ENCODE data around the gene NCBP2L.
A peak's percentile ranks its signal among the peaks of the same experiment; 100 is the strongest.

The NCBP2L gene

DNA sequence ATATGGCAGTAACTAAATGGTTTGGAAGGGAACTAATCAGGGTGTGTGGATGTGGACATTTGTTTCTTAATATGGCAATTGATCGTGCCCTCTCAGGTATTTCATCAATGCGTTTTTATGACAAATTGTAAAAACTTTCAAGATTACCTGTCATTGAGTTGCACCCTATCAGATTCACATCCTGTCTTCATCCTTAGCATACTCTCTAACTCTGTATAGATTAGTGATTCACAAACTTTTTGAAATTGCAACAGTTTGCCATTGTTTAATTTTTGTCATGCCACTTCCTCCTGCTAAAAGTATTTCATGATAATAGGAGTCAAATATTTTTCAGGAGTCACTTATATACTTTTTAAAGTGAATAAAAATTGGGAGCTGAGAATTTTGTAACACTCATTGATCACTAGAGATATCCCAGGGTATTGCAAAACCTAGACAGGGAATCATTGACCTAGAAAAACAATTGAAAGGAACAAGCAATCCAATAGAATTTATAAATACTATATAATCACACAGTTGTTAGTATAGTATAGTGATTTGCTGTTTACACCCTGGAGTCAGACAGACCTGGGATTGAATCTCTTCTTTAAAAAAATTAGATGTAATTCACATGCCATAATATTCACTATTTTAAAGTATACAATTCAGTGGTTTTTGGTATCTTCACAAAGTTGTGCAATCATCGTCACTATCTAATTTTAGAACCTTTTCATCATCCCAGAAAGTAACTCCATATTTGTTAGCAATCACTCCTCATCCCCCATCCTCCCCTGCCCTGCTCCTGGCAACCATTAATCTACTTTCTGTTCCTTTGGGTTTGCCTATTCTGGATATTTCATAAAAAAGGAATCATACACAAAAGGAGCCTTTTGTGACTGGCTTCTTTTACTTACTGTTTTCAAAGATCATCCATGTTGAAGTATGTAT is 57.0 kb downstream of the NCBP2L start:
- ChIA-PET CTCF (no interaction called here), POLR2A (no interaction called here)
- Histone ChIP-seq H3K4me3 (ENCODE audit: low read depth, low read length) (no peak overlapping the region), H3K9me3 (ENCODE audit: control insufficient read depth, insufficient read depth, low read depth, low read length) (no peaks in the 10 kb centered on the region), H3K4me1 (ENCODE audit: control insufficient read depth, insufficient read depth, low read length) (no peaks in the 10 kb centered on the region), H3K27ac (ENCODE audit: extremely low read depth, low read depth, low read length) (no peak overlapping the region), H3K36me3 (ENCODE audit: control insufficient read depth in 2 of 2, insufficient read depth in 1 of 2, low read length in 2 of 2) (no peaks in the 10 kb centered on the region)
- TF ChIP-seq ZNF404 (tag by site-specific recombination; IDR thresholded peaks at IDR 0.05) (no peak), ZNF24 (tag by site-specific recombination; IDR thresholded peaks at IDR 0.05) (no peak), ZNF707 (tag by site-specific recombination; IDR thresholded peaks at IDR 0.05) (no peak), ZNF19 (tag by site-specific recombination; IDR thresholded peaks at IDR 0.05; ENCODE audit: low read depth) (no peak), ZNF510 (tag by site-specific recombination; IDR thresholded peaks at IDR 0.05; ENCODE audit: insufficient replicate concordance) (no peak), ZNF138 (tag by site-specific recombination; IDR thresholded peaks at IDR 0.05; ENCODE audit: borderline replicate concordance) (no peak), KLF9 (tag by site-specific recombination; IDR thresholded peaks at IDR 0.05; ENCODE audit: low read depth) (no peak), TRIM28 (IDR thresholded peaks at IDR 0.05; ENCODE audit: borderline replicate concordance, low read length) (no peak), BCL11B (tag by site-specific recombination; IDR thresholded peaks at IDR 0.05; ENCODE audit: low read depth) (no peak)
- TF ChIP-seq, protein P1, sequence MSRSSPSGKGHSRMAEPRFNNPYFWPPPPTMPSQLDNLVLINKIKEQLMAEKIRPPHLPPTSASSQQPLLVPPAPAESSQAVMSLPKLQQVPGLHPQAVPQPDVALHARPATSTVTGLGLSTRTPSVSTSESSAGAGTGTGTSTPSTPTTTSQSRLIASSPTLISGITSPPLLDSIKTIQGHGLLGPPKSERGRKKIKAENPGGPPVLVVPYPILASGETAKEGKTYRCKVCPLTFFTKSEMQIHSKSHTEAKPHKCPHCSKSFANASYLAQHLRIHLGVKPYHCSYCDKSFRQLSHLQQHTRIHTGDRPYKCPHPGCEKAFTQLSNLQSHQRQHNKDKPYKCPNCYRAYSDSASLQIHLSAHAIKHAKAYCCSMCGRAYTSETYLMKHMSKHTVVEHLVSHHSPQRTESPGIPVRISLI (tag by site-specific recombination; IDR thresholded peaks at IDR 0.05), result no peak
- TF ChIP-seq, protein P2, sequence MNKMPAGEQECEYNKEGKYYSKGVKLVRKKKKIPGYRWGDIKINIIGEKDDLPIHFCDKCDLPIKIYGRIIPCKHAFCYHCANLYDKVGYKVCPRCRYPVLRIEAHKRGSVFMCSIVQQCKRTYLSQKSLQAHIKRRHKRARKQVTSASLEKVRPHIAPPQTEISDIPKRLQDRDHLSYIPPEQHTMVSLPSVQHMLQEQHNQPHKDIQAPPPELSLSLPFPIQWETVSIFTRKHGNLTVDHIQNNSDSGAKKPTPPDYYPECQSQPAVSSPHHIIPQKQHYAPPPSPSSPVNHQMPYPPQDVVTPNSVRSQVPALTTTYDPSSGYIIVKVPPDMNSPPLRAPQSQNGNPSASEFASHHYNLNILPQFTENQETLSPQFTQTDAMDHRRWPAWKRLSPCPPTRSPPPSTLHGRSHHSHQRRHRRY (tag by site-specific recombination; IDR thresholded peaks at IDR 0.05), result no peak

DNA sequence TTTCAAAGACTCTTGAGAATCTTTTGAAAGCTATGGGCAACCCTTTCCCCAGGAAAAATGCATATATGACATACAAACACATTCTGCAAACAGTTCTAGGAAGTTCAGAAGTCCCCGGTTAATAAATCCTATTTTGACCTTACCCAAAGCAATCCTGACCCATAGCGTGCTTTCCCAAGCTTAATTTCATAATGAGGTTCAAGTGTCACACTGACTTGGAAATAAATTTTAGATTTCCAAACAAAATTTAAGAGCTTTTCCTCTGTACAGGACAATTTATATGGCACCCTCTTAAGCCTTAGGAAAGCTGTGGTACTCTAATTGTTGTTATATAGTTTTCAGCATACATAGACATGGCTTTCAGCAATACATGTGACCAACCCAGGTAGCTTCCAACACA is 59.4 kb downstream of the NCBP2L start:
- ChIA-PET POLR2A (no interaction called here), CTCF (interaction anchor here (1.1 kb wide), 1 partner anchor 59 kb away, joined by 3 read pairs; the partner anchor contains the start of gene NCBP2L)
- H3K4me3 ChIP-seq (ENCODE audit: low read depth, low read length), result no peak overlapping the region
- TF ChIP-seq, protein P3, sequence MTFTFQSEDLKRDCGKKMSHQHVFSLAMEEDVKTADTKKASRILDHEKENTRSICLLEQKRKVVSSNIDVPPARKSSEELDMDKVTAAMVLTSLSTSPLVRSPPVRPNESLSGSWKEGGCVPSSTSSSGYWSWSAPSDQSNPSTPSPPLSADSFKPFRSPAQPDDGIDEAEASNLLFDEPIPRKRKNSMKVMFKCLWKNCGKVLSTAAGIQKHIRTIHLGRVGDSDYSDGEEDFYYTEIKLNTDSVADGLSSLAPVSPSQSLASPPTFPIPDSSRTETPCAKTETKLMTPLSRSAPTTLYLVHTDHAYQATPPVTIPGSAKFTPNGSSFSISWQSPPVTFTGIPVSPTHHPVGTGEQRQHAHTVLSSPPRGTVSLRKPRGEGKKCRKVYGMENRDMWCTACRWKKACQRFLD (tag by site-specific recombination; IDR thresholded peaks at IDR 0.05), result no peak
- TF ChIP-seq, protein P4, sequence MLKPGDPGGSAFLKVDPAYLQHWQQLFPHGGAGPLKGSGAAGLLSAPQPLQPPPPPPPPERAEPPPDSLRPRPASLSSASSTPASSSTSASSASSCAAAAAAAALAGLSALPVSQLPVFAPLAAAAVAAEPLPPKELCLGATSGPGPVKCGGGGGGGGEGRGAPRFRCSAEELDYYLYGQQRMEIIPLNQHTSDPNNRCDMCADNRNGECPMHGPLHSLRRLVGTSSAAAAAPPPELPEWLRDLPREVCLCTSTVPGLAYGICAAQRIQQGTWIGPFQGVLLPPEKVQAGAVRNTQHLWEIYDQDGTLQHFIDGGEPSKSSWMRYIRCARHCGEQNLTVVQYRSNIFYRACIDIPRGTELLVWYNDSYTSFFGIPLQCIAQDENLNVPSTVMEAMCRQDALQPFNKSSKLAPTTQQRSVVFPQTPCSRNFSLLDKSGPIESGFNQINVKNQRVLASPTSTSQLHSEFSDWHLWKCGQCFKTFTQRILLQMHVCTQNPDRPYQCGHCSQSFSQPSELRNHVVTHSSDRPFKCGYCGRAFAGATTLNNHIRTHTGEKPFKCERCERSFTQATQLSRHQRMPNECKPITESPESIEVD (tag by site-specific recombination; IDR thresholded peaks at IDR 0.05), result peak; percentile 46; the same call in 1 of the 2 replicates
- no peaks in the 10 kb centered on the region for H3K4me1 ChIP-seq (ENCODE audit: control insufficient read depth, insufficient read depth, low read length)
- H3K9me3 ChIP-seq (ENCODE audit: control insufficient read depth, insufficient read depth, low read depth, low read length), result no peaks in the 10 kb centered on the region
- no peak overlapping the region for H3K27ac ChIP-seq (ENCODE audit: extremely low read depth, low read depth, low read length)
- H3K36me3 ChIP-seq (ENCODE audit: control insufficient read depth in 2 of 2, insufficient read depth in 1 of 2, low read length in 2 of 2), result peaks cover 0 to 12% of the 10 kb centered on the region in 2 experiments; a peak in 1 of 3 replicates

DNA sequence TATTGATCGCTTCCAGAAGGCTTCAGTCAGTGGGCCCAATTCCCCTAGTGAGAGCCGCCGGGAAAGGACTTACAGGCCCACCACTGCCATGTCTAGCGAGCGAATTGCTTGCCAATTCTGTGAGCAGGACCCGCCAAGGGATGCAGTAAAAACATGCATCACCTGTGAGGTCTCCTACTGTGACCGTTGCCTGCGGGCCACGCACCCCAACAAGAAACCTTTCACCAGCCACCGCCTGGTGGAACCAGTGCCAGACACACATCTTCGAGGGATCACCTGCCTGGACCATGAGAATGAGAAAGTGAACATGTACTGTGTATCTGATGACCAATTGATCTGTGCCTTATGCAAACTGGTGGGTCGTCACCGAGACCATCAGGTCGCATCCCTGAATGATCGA is 63.4 kb downstream of the NCBP2L start:
- Histone ChIP-seq H3K27ac (ENCODE audit: extremely low read depth, low read depth, low read length) (no peak overlapping the region), H3K9me3 (ENCODE audit: control insufficient read depth, insufficient read depth, low read depth, low read length) (no peaks in the 10 kb centered on the region), H3K36me3 (ENCODE audit: control insufficient read depth in 2 of 2, insufficient read depth in 1 of 2, low read length in 2 of 2) (peaks cover 3 to 12% of the 10 kb centered on the region in 2 experiments), H3K4me3 (ENCODE audit: low read depth, low read length) (no peak overlapping the region), H3K4me1 (ENCODE audit: control insufficient read depth, insufficient read depth, low read length) (no peaks in the 10 kb centered on the region)
- CTCF ChIA-PET, result no interaction called here
- POLR2A ChIA-PET, result no interaction called here
- TF ChIP-seq, protein P5, sequence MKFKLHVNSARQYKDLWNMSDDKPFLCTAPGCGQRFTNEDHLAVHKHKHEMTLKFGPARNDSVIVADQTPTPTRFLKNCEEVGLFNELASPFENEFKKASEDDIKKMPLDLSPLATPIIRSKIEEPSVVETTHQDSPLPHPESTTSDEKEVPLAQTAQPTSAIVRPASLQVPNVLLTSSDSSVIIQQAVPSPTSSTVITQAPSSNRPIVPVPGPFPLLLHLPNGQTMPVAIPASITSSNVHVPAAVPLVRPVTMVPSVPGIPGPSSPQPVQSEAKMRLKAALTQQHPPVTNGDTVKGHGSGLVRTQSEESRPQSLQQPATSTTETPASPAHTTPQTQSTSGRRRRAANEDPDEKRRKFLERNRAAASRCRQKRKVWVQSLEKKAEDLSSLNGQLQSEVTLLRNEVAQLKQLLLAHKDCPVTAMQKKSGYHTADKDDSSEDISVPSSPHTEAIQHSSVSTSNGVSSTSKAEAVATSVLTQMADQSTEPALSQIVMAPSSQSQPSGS (tag by site-specific recombination; IDR thresholded peaks at IDR 0.05; ENCODE audit: low read depth), result no peak
- TF ChIP-seq ZNF677 (tag by site-specific recombination; IDR thresholded peaks at IDR 0.05) (no peak), ZNF394 (tag by site-specific recombination; IDR thresholded peaks at IDR 0.05; ENCODE audit: borderline replicate concordance) (no peak), ZNF76 (tag by site-specific recombination; IDR thresholded peaks at IDR 0.05; ENCODE audit: borderline replicate concordance, low read depth) (no peak)
- TF ChIP-seq, protein P6, sequence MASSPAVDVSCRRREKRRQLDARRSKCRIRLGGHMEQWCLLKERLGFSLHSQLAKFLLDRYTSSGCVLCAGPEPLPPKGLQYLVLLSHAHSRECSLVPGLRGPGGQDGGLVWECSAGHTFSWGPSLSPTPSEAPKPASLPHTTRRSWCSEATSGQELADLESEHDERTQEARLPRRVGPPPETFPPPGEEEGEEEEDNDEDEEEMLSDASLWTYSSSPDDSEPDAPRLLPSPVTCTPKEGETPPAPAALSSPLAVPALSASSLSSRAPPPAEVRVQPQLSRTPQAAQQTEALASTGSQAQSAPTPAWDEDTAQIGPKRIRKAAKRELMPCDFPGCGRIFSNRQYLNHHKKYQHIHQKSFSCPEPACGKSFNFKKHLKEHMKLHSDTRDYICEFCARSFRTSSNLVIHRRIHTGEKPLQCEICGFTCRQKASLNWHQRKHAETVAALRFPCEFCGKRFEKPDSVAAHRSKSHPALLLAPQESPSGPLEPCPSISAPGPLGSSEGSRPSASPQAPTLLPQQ (tag by site-specific recombination; IDR thresholded peaks at IDR 0.05), result no peak
- TF ChIP-seq, protein P7, sequence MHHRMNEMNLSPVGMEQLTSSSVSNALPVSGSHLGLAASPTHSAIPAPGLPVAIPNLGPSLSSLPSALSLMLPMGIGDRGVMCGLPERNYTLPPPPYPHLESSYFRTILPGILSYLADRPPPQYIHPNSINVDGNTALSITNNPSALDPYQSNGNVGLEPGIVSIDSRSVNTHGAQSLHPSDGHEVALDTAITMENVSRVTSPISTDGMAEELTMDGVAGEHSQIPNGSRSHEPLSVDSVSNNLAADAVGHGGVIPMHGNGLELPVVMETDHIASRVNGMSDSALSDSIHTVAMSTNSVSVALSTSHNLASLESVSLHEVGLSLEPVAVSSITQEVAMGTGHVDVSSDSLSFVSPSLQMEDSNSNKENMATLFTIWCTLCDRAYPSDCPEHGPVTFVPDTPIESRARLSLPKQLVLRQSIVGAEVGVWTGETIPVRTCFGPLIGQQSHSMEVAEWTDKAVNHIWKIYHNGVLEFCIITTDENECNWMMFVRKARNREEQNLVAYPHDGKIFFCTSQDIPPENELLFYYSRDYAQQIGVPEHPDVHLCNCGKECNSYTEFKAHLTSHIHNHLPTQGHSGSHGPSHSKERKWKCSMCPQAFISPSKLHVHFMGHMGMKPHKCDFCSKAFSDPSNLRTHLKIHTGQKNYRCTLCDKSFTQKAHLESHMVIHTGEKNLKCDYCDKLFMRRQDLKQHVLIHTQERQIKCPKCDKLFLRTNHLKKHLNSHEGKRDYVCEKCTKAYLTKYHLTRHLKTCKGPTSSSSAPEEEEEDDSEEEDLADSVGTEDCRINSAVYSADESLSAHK (tag by site-specific recombination; IDR thresholded peaks at IDR 0.05), result no peak
